Hepatocyte (in vitro differentiated cells): ENCODE measurements around the gene GMCL1.

Experiments used
- EZH2 ChIP-seq: fragments of 200-600 bp; sonication (generic); IDR thresholded peaks from 2 replicates; pipeline ENCODE4 v1.6.1; 2016; ENCODE audit warnings: antibody characterized with exemption, mild to moderate bottlenecking, borderline replicate concordance
- EZH2phosphoT487 ChIP-seq: fragments of 200-600 bp; sonication (generic); IDR thresholded peaks from one replicate; pipeline ENCODE4 v1.6.1; 2018; ENCODE audit warnings: antibody characterized with exemption, mild to moderate bottlenecking, low read depth, moderate library complexity; ENCODE audit not compliant: unreplicated experiment, severe bottlenecking
- TF ChIP-seq, protein P1 (sequence below): fragments of 200-600 bp; sonication (generic); IDR thresholded peaks from 2 replicates; pipeline ENCODE4 v1.5.1; 2016; ENCODE audit warnings: antibody characterized with exemption, mild to moderate bottlenecking; ENCODE audit not compliant: poor library complexity

GRCh38 chr2:69833752-69834151, 4.3 kb downstream of the GMCL1 start:
- TF ChIP-seq, protein P1, sequence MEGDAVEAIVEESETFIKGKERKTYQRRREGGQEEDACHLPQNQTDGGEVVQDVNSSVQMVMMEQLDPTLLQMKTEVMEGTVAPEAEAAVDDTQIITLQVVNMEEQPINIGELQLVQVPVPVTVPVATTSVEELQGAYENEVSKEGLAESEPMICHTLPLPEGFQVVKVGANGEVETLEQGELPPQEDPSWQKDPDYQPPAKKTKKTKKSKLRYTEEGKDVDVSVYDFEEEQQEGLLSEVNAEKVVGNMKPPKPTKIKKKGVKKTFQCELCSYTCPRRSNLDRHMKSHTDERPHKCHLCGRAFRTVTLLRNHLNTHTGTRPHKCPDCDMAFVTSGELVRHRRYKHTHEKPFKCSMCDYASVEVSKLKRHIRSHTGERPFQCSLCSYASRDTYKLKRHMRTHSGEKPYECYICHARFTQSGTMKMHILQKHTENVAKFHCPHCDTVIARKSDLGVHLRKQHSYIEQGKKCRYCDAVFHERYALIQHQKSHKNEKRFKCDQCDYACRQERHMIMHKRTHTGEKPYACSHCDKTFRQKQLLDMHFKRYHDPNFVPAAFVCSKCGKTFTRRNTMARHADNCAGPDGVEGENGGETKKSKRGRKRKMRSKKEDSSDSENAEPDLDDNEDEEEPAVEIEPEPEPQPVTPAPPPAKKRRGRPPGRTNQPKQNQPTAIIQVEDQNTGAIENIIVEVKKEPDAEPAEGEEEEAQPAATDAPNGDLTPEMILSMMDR, result no peak
- TF ChIP-seq EZH2 (no peak), EZH2phosphoT487 (no peak)
